ENCODE results near the gene PTS. TPM values are rescaled to one million over a fixed set of nuclear protein-coding genes. Genes with fewer than 3 reads are reported as not detected.

Gene PTS
- total RNA-seq, 1 experiment from 2014 or later: 29.3 TPM

GRCh38 chr11:112248201-112248600 lies 22.0 kb downstream of the PTS start:
- no peak for TF ChIP-seq CTCF (IDR thresholded peaks at IDR 0.05; ENCODE audit: unreplicated experiment)
- Mint-ChIP-seq H3K9me3 (ENCODE audit: low read depth, unreplicated experiment) (peaks cover 11% of the 10 kb centered on the region), H3K27me3 (ENCODE audit: unreplicated experiment) (no peaks in the 10 kb centered on the region), H3K36me3 (ENCODE audit: insufficient read depth, unreplicated experiment) (no peaks in the 10 kb centered on the region), H3K27ac (ENCODE audit: unreplicated experiment) (no peak overlapping the region), H3K4me3 (ENCODE audit: low read depth, unreplicated experiment) (no peak overlapping the region), H3K4me1 (ENCODE audit: low read depth, unreplicated experiment) (no peaks in the 10 kb centered on the region)
- BruUV-seq (replicated peaks): no TSS peak
- CTCF ChIA-PET: no interaction called here
- DNase-seq: no peak
- intact Hi-C loops (cut with micrococcal nuclease; ENCODE audit: unreplicated experiment): no loop called here

- no peak for DNase-seq
- no TSS peak for BruUV-seq (replicated peaks)
- CTCF ChIA-PET: interaction anchor here (0.6 kb wide), 1 partner anchor 11 kb away, joined by 3 read pairs; no protein-coding TSS in a partner anchor
- H3K27ac Mint-ChIP-seq (ENCODE audit: unreplicated experiment): no peak overlapping the region
- TF ChIP-seq CTCF (IDR thresholded peaks at IDR 0.05; ENCODE audit: unreplicated experiment): no peak
- H3K9me3 Mint-ChIP-seq (ENCODE audit: low read depth, unreplicated experiment): peaks cover 2% of the 10 kb centered on the region
- no peaks in the 10 kb centered on the region for H3K4me1 Mint-ChIP-seq (ENCODE audit: low read depth, unreplicated experiment)
- H3K36me3 Mint-ChIP-seq (ENCODE audit: insufficient read depth, unreplicated experiment): no peaks in the 10 kb centered on the region
- intact Hi-C loops (cut with micrococcal nuclease; ENCODE audit: unreplicated experiment): no loop called here
- no peak overlapping the region for H3K4me3 Mint-ChIP-seq (ENCODE audit: low read depth, unreplicated experiment)
- no peaks in the 10 kb centered on the region for H3K27me3 Mint-ChIP-seq (ENCODE audit: unreplicated experiment)
These were observed 23.8 kb downstream of the PTS start for GRCh38 chr11:112249871-112250610.

- H3K27me3 Mint-ChIP-seq (ENCODE audit: unreplicated experiment): no peaks in the 10 kb centered on the region
- intact Hi-C loops (cut with micrococcal nuclease; ENCODE audit: unreplicated experiment): no loop called here
- CTCF ChIA-PET: no interaction called here
- no peak overlapping the region for H3K27ac Mint-ChIP-seq (ENCODE audit: unreplicated experiment)
- no peaks in the 10 kb centered on the region for H3K9me3 Mint-ChIP-seq (ENCODE audit: low read depth, unreplicated experiment)
- H3K4me1 Mint-ChIP-seq (ENCODE audit: low read depth, unreplicated experiment): no peaks in the 10 kb centered on the region
- no TSS peak for BruUV-seq (replicated peaks)
- no peak for DNase-seq
- H3K4me3 Mint-ChIP-seq (ENCODE audit: low read depth, unreplicated experiment): no peak overlapping the region
- TF ChIP-seq CTCF (IDR thresholded peaks at IDR 0.05; ENCODE audit: unreplicated experiment): no peak
- H3K36me3 Mint-ChIP-seq (ENCODE audit: insufficient read depth, unreplicated experiment): no peaks in the 10 kb centered on the region
These were observed 27.5 kb downstream of the PTS start for GRCh38 chr11:112253605-112254242.

- H3K9me3 Mint-ChIP-seq (ENCODE audit: low read depth, unreplicated experiment): no peaks in the 10 kb centered on the region
- no peak overlapping the region for H3K27ac Mint-ChIP-seq (ENCODE audit: unreplicated experiment)
- no TSS peak for BruUV-seq (replicated peaks)
- no peak for TF ChIP-seq CTCF (IDR thresholded peaks at IDR 0.05; ENCODE audit: unreplicated experiment)
- CTCF ChIA-PET: no interaction called here
- no peak overlapping the region for H3K4me3 Mint-ChIP-seq (ENCODE audit: low read depth, unreplicated experiment)
- peak; percentile 26 for DNase-seq
- no peaks in the 10 kb centered on the region for H3K36me3 Mint-ChIP-seq (ENCODE audit: insufficient read depth, unreplicated experiment)
- H3K4me1 Mint-ChIP-seq (ENCODE audit: low read depth, unreplicated experiment): no peaks in the 10 kb centered on the region
- intact Hi-C loops (cut with micrococcal nuclease; ENCODE audit: unreplicated experiment): no loop called here
- no peaks in the 10 kb centered on the region for H3K27me3 Mint-ChIP-seq (ENCODE audit: unreplicated experiment)
These were observed 29.0 kb downstream of the PTS start for GRCh38 chr11:112255067-112255720.

Measured in Calu3 (cell line).